ENCODE data around the gene DYNC2I2.

DNA sequence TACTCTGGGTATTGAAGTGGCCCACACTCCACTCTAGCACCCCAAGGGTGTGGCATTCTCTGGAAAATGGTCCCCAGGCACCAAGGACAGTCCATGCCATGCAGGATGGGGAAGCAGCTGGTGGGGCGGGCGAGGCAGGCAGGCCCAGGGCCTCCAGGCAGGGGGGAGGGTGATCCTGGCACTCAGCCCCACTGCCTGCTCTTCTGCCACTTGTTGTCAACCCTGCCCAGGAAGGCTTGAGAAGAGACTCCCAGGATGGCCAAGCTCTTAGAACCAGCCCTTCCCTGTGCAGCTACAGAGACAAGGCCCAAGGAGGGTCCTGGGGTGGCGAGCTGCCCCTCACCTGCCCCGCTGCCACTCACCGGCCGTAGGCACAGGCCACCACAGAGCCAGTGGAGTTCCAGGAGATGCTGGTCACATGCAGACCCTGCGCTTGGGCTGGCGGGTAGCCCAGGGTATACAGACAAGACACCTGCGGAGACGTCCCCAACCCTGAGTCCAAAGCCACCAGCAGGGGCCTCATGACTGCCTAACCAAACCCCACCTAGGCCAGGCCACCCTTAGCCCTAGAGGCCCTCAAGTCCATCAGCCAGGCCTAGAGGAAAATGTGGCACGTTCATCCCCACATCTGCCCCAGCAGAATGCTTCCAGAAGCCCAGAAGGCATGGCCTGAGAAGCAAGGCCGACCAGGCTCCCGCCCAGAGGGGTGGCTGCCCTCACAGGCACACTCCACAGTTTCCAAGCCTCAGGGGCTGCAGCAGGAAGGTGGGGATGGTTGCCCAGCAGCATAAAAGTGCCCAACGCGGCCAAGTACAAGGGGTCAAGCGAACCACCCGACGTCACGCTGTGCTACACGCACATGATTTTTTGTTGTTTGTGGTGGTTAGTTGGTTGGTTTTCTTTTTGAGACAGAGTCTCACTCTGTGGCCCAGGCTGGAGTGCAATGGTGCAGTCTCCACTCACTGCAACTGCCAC is 19.8 kb downstream of the DYNC2I2 start:
- TF ChIP-seq, protein P1, sequence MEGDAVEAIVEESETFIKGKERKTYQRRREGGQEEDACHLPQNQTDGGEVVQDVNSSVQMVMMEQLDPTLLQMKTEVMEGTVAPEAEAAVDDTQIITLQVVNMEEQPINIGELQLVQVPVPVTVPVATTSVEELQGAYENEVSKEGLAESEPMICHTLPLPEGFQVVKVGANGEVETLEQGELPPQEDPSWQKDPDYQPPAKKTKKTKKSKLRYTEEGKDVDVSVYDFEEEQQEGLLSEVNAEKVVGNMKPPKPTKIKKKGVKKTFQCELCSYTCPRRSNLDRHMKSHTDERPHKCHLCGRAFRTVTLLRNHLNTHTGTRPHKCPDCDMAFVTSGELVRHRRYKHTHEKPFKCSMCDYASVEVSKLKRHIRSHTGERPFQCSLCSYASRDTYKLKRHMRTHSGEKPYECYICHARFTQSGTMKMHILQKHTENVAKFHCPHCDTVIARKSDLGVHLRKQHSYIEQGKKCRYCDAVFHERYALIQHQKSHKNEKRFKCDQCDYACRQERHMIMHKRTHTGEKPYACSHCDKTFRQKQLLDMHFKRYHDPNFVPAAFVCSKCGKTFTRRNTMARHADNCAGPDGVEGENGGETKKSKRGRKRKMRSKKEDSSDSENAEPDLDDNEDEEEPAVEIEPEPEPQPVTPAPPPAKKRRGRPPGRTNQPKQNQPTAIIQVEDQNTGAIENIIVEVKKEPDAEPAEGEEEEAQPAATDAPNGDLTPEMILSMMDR (IDR thresholded peaks at IDR 0.05; ENCODE audit: insufficient read depth, low read length, poor library complexity, severe bottlenecking) = no peak
- TF ChIP-seq EZH2phosphoT487 (conservative IDR thresholded peaks at IDR 0.05; ENCODE audit: low read length) = no peak
